GM19193 (cell line): ENCODE data around the gene NAALADL1.

Experiments used
- POLR2A ChIP-seq: IDR thresholded peaks from 4 replicates; pipeline ENCODE4 v1.6.1; 2011; ENCODE audit not compliant: insufficient read depth, insufficient read length; ENCODE audit errors: extremely low read depth

Gene NAALADL1

GRCh38 chr11:65065851-65066250, 7.5 kb upstream of the NAALADL1 start:
- TF ChIP-seq POLR2A: no peak

- TF ChIP-seq POLR2A: no peak
Measured at GRCh38 chr11:65064847-65065240, 6.5 kb upstream of the NAALADL1 start.

- no peak for TF ChIP-seq POLR2A
Measured at GRCh38 chr11:65063532-65063931, 5.2 kb upstream of the NAALADL1 start.

DNA sequence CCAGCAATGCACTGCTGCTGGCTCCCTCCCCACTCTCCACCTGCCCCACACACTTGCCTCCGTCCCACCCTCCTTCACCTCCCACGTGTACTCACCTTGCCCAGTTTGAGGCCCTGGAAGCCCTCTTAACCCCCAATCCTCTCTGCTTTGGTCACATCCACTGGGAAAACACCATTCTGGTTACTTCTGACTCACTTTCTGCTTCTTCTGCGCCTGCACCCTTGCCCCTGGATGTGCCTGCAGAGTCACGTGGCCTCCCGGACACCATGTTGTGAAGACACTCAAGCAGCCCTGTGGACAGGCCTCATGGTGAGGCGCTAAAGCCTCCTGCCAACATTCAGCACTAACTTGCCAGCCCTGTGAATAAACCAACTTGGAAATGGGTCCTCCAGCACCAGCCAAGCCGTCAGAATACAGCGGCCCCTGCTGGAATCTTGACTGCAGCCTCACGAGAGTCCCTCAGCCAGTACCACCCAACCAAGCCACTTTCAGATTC, 2.6 kb upstream of the NAALADL1 start:
- TF ChIP-seq POLR2A: no peak

GRCh38 chr11:65059959-65060824, 1.8 kb upstream of the NAALADL1 start:
- TF ChIP-seq POLR2A: no peak

- no peak for TF ChIP-seq POLR2A
Measured at GRCh38 chr11:65059523-65059922, 1.2 kb upstream of the NAALADL1 start.

- no peak for TF ChIP-seq POLR2A
Measured at GRCh38 chr11:65058012-65058411, 341 bp downstream of the NAALADL1 start.

DNA sequence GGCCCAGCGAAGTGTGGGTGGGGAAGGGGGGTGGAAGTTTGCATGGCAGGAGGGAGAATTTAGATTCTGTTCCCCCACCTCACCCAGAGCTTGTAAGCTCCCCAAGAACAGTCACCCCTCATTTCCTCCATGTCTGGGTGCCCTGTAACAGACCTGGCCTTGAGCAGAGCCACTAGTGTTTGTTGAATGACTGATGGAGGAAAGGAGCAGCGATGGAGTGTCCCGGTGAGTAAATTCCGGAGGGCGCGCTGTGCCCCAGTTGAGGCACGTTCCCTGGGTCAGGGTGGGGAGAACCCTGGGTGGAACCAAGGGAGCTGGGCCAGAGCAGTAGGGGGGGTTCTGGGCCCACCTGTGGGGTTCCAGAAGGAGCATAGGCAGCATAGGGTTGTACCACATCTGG, 827 bp downstream of the NAALADL1 start:
- no peak for TF ChIP-seq POLR2A

- no peak for TF ChIP-seq POLR2A
Measured at GRCh38 chr11:65056999-65057398, 1.4 kb downstream of the NAALADL1 start.

DNA sequence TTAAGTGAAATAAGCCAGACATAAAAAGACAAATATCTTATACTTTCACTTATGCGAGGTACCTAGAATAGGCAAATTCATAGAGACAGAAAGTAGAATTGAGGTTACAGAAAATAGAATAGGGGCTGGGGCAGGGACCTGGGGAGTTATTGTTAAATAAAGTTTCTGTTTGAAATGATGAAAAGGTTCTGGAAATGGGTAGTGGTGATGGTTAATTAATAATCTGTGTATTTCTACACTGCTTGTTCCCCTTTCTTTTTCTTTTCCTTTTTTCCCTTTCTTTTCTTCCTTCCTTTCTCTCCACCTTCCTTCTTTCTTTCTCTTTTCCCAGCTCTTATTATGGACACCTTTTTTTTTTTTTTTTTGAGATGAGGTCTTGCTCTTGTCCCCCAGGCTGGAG, 2.8 kb downstream of the NAALADL1 start:
- TF ChIP-seq POLR2A: no peak

DNA sequence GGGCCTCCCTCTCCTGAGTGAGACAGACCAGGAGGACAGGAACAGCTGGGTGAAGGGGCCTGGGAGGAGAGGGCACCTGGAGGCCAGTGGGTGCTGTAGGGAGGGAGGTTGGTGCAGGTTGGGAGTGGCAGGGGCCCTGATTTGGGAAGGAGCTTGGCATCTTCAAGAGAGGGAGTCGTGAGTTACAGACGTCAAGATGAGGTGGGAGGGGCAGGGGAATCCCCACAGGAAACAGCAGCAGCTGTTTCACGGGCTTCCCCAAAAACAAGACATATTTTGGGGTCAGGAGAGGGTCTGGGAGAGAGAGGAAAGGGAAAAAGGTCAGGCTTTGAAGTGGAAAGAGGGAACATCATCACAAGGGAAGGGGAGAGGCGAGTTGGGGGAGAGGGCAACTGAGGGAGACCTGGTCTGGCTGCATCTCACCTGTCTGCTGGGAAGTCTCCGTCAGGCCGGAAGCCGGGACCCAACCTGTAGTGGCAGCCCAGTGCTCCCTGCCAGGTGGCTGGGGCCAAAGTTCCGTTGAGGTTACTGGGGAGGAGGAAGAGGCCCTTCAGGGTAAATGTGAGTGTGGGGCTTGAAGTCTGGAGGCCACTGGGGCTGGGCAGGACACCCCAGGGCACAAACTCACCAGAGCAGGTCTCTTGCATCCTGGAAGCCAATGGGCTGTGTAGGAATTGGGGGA, 4.4 kb downstream of the NAALADL1 start:
- no peak for TF ChIP-seq POLR2A

- TF ChIP-seq POLR2A: no peak
Measured at GRCh38 chr11:65051398-65051858, 6.9 kb downstream of the NAALADL1 start.

DNA sequence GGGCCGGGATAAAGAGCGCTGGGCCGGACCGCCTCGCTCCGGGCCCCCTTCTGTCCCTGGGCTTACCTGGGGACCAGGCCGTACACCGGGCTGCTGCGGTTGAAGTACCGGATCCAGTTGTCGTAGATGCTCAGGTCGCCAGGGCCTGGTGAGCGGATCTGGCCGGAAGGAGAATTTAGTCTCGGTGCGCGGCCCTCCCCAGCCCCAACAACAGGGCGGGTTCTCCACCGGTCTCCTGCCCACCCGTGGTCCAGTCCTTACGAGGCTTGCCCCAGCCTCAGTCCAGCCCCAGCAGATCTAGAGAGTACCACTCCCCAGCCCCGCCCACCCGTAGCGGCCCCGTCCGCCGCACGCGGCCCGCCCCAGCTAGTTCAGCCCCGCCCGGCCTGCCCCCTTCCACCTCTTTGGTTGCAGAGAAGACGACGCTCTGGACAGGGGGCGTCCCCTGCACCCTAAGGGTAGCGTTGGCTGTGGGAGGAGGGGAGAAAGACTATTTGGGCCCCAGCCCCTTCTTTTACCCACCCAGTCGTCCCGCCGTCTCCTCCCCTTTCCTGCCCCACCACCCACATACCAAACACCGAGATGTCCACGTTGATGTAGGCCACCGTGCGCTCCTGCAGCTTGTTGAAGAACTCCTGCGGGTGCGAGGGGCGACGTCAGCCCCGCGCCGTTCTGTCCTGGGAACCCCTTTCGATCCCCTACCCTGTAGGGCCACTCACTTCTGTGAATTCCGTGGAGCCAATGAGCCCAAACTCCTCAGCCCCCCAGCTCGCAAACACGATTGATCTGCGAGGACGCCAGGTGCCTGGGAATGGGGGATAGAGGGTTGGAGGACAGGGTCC, 10.6 kb downstream of the NAALADL1 start:
- peak; percentile 20 for TF ChIP-seq POLR2A

DNA sequence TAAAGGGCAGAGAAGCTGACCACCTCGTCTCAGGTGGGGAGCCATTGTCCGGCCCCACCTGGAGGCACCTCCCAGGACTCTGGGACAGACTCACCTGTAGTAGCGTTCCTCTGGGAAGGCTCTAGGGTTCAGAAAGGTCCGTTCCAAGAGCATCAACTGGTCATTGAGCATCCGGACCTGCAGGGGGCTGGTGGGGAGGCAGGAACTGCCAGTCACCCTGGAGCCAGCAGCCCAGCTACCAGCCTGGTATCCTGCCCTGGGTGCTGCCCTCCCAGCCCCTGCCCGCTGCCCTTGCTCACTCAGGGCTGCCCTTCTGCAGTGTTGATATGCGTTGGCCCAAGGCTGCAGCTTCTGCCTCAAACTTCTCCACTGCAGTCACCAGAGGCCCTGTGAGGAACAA, 12.6 kb downstream of the NAALADL1 start:
- TF ChIP-seq POLR2A: no peak

- TF ChIP-seq POLR2A: no peak
Measured at GRCh38 chr11:65045061-65045460, 13.3 kb downstream of the NAALADL1 start.
